H1 (cell line): ENCODE data around the gene SENP1. TPM values are rescaled to one million over a fixed set of nuclear protein-coding genes. Genes with fewer than 3 reads are reported as not detected.

Experiments used
- CTCF ChIA-PET: fragments of 300-600 bp; sonication (Branson Sonifier 250); formaldehyde crosslinking; loops from one replicate; lab custom pipeline; 2021; ENCODE audit not compliant: partially characterized antibody; lab: Charles Lee
- POLR2A ChIA-PET: fragments of 300-600 bp; sonication (Branson Sonifier 250); formaldehyde crosslinking; loops from one replicate; lab custom pipeline; 2021; ENCODE audit warnings: inconsistent platforms; ENCODE audit not compliant: partially characterized antibody; lab: Charles Lee
- DNase-seq, 2 experiments: peaks; one replicate each; pipeline versions ENCODE4 v3.0.0 to v3.0.0-alpha.2; 2010 to 2022; ENCODE audit warnings: low spot score in 2 of 2, low read depth in 1 of 2, mixed read lengths in 1 of 2
- FAIRE-seq: peaks from 2 replicates; lab custom pipeline; 2011; peaks lifted over from hg19 to GRCh38; lab: Jason Lieb, UNC
- H2AFZ ChIP-seq: 2 replicates; pipeline ENCODE4 v1.8.1; 2012; ENCODE audit warnings: low read length, inconsistent platforms
- H2AK5ac ChIP-seq: 2 replicates; pipeline ENCODE4 v1.6.1; 2013; ENCODE audit warnings: low read depth, low read length
- H2BK120ac ChIP-seq: replicated peaks from 2 replicates; pipeline ENCODE3; 2013; ENCODE audit warnings: low read depth, low read length, inconsistent platforms
- H2BK12ac ChIP-seq: 2 replicates; pipeline ENCODE4 v1.6.1; 2013; ENCODE audit warnings: low read depth, low read length
- H2BK15ac ChIP-seq: 2 replicates; pipeline ENCODE4 v1.6.1; 2013; ENCODE audit warnings: low read length
- H2BK20ac ChIP-seq: 2 replicates; pipeline ENCODE4 v1.6.1; 2013; ENCODE audit warnings: low read length
- H2BK5ac ChIP-seq: 2 replicates; pipeline ENCODE4 v1.6.1; 2013; ENCODE audit warnings: low read depth, low read length
- H3K14ac ChIP-seq: 2 replicates; pipeline ENCODE4 v1.6.1; 2013; ENCODE audit warnings: inconsistent platforms; ENCODE audit not compliant: insufficient read length
- H3K18ac ChIP-seq: 2 replicates; pipeline ENCODE4 v1.6.1; 2013; ENCODE audit warnings: low read length; ENCODE audit errors: extremely low read depth
- H3K23ac ChIP-seq: 2 replicates; pipeline ENCODE4 v1.6.1; 2013; ENCODE audit warnings: inconsistent platforms; ENCODE audit not compliant: insufficient read length
- H3K23me2 ChIP-seq: 2 replicates; pipeline ENCODE4 v1.6.1; 2013; ENCODE audit warnings: low read depth, low read length
- H3K27ac ChIP-seq: 2 replicates; pipeline ENCODE4 v1.6.1; 2011; ENCODE audit warnings: low read depth, low read length, inconsistent platforms
- H3K27me3 ChIP-seq, 4 experiments: replicated peaks in 1 of 4; 1 replicate in 1 of 4; 2 replicates in 3 of 4; pipeline versions ENCODE4 v1.6.1 to v1.8.1; 2011 to 2013; ENCODE audit warnings: low read length in 3 of 4, mild to moderate bottlenecking in 3 of 4, inconsistent platforms in 2 of 4, mixed read lengths in 2 of 4, moderate library complexity in 1 of 4; ENCODE audit not compliant: control insufficient read depth in 3 of 4, insufficient read depth in 3 of 4; ENCODE audit errors: extremely low read depth in 1 of 4
- H3K36me3 ChIP-seq, 4 experiments: 2 replicates each; pipeline versions ENCODE4 v1.6.1 to v1.8.1; 2011 to 2013; ENCODE audit warnings: mild to moderate bottlenecking in 4 of 4, low read length in 3 of 4, moderate library complexity in 2 of 4, control low read depth in 1 of 4, inconsistent platforms in 1 of 4; ENCODE audit not compliant: insufficient read depth in 4 of 4, control insufficient read depth in 2 of 4
- H3K4ac ChIP-seq: replicated peaks from 2 replicates; pipeline ENCODE3; 2013; ENCODE audit warnings: low read length, low read depth, mixed read lengths, inconsistent platforms; ENCODE audit not compliant: insufficient read length
- H3K4me1 ChIP-seq, 4 experiments: replicated peaks in 1 of 4; 1 replicate in 1 of 4; 2 replicates in 3 of 4; pipeline versions ENCODE4 v1.6.1 to v1.8.1; 2011 to 2013; ENCODE audit warnings: low read length in 3 of 4, inconsistent platforms in 2 of 4, mixed read lengths in 1 of 4; ENCODE audit not compliant: insufficient read depth in 4 of 4, control insufficient read depth in 3 of 4
- H3K4me2 ChIP-seq, 2 experiments: 2 replicates each; pipeline versions ENCODE4 v1.6.1 to v1.8.1; 2011 to 2013; ENCODE audit warnings: low read depth in 2 of 2, low read length in 2 of 2, control low read depth in 1 of 2, inconsistent platforms in 1 of 2, mild to moderate bottlenecking in 1 of 2; ENCODE audit not compliant: insufficient read depth in 1 of 2
- H3K4me3 ChIP-seq, 4 experiments: fragments of 200-600, 300-600 bp in 1 of 4; sonication (generic), shearing (Covaris generic), sonication (Bioruptor Twin) in 1 of 4; 2 replicates each; pipeline versions ENCODE4 v1.5.1 to v1.8.1; 2011 to 2016; ENCODE audit warnings: low read length in 4 of 4, low read depth in 3 of 4, control low read depth in 2 of 4, inconsistent platforms in 2 of 4, mild to moderate bottlenecking in 2 of 4, mixed read lengths in 1 of 4, moderate library complexity in 1 of 4; ENCODE audit not compliant: insufficient read depth in 2 of 4; ENCODE audit errors: extremely low read depth in 1 of 4
- H3K56ac ChIP-seq: replicated peaks from 2 replicates; pipeline ENCODE3; 2013; ENCODE audit warnings: low read depth, mild to moderate bottlenecking, mixed read lengths, low read length, inconsistent platforms; ENCODE audit not compliant: insufficient read length
- H3K79me1 ChIP-seq: 2 replicates; pipeline ENCODE4 v1.6.1; 2013; ENCODE audit warnings: low read depth, low read length, control low read depth
- H3K79me2 ChIP-seq, 2 experiments: 2 replicates each; pipeline versions ENCODE4 v1.6.1 to v1.8.1; 2012 to 2013; ENCODE audit warnings: low read length in 2 of 2, mild to moderate bottlenecking in 2 of 2, inconsistent platforms in 1 of 2; ENCODE audit not compliant: insufficient read depth in 2 of 2, control insufficient read depth in 1 of 2
- H3K9ac ChIP-seq, 4 experiments: replicated peaks in 1 of 4; 1 replicate in 1 of 4; 2 replicates in 3 of 4; pipeline versions ENCODE4 v1.6.1 to v1.8.1; 2011 to 2013; ENCODE audit warnings: low read depth in 3 of 4, low read length in 3 of 4, control low read depth in 2 of 4, mild to moderate bottlenecking in 2 of 4, moderate library complexity in 2 of 4, inconsistent platforms in 1 of 4; ENCODE audit errors: extremely low read depth in 1 of 4
- H3K9me3 ChIP-seq, 2 experiments: 2 replicates each; pipeline versions ENCODE4 v1.6.1 to v1.8.1; 2012 to 2013; ENCODE audit warnings: mild to moderate bottlenecking in 2 of 2, moderate library complexity in 2 of 2, control low read depth in 1 of 2, inconsistent platforms in 1 of 2, low read depth in 1 of 2, low read length in 1 of 2, mixed read lengths in 1 of 2; ENCODE audit not compliant: insufficient read depth in 2 of 2
- H4K20me1 ChIP-seq, 2 experiments: replicated peaks in 1 of 2; 2 replicates each; pipeline versions ENCODE3 to v1.8.1; 2011 to 2013; ENCODE audit warnings: inconsistent platforms in 2 of 2, low read length in 2 of 2, mild to moderate bottlenecking in 1 of 2; ENCODE audit not compliant: insufficient read depth in 2 of 2, control insufficient read depth in 1 of 2
- H4K5ac ChIP-seq: 2 replicates; pipeline ENCODE4 v1.6.1; 2013; ENCODE audit warnings: low read length, low read depth, mixed read lengths, inconsistent platforms; ENCODE audit not compliant: insufficient read length
- H4K8ac ChIP-seq: 2 replicates; pipeline ENCODE4 v1.8.0; 2013; ENCODE audit warnings: mild to moderate bottlenecking, moderate library complexity, low read length, inconsistent platforms; ENCODE audit not compliant: insufficient read depth; ENCODE audit errors: extremely low read depth
- H4K91ac ChIP-seq: replicated peaks from 2 replicates; pipeline ENCODE3; 2013; ENCODE audit warnings: low read length, mixed read lengths, inconsistent platforms; ENCODE audit not compliant: insufficient read length
- CHD1 ChIP-seq: IDR thresholded peaks from 2 replicates; pipeline ENCODE4 v1.6.1; 2012; ENCODE audit warnings: low read depth, low read length, improper control_type of control experiment
- CREB1 ChIP-seq: IDR thresholded peaks from 2 replicates; pipeline ENCODE4 v1.6.1; 2012; ENCODE audit warnings: inconsistent platforms
- EP300 ChIP-seq, 2 experiments: IDR thresholded peaks; 1 replicate in 1 of 2; 2 replicates in 1 of 2; pipeline ENCODE4 v1.6.1; 2011 to 2012; ENCODE audit warnings: low read depth in 2 of 2, low read length in 2 of 2, mild to moderate bottlenecking in 2 of 2, borderline replicate concordance in 1 of 2, inconsistent platforms in 1 of 2, moderate library complexity in 1 of 2
- GABPA ChIP-seq: IDR thresholded peaks from 2 replicates; pipeline ENCODE4 v1.6.1; 2011; ENCODE audit warnings: mild to moderate bottlenecking, low read length, moderate library complexity, borderline replicate concordance; ENCODE audit not compliant: insufficient read depth
- HDAC6 ChIP-seq: IDR thresholded peaks from one replicate; pipeline ENCODE4 v1.7.1; 2012; ENCODE audit warnings: low read depth, mild to moderate bottlenecking, inconsistent platforms, low read length, moderate library complexity
- PHF8 ChIP-seq: fragments of 200-600 bp; sonication (generic); conservative IDR thresholded peaks from 2 replicates; pipeline ENCODE4 v1.7.1; 2012; ENCODE audit warnings: low read depth, mild to moderate bottlenecking, inconsistent platforms, low read length, moderate library complexity
- POLR2A ChIP-seq, 2 experiments: IDR thresholded peaks; 1 replicate in 1 of 2; 2 replicates in 1 of 2; pipeline ENCODE4 v1.6.1; 2011; ENCODE audit warnings: low read depth in 2 of 2, low read length in 2 of 2, mild to moderate bottlenecking in 2 of 2; ENCODE audit errors: control extremely low read depth in 1 of 2
- RAD21 ChIP-seq, 2 experiments: IDR thresholded peaks in 1 of 2; conservative IDR thresholded peaks in 1 of 2; 2 replicates each; pipeline ENCODE4 v1.6.1; 2011; ENCODE audit warnings: low read depth in 2 of 2, low read length in 2 of 2, improper control_type of control experiment in 1 of 2, inconsistent platforms in 1 of 2, mild to moderate bottlenecking in 1 of 2, moderate library complexity in 1 of 2
- SIN3A ChIP-seq, 2 experiments: IDR thresholded peaks in 1 of 2; conservative IDR thresholded peaks in 1 of 2; 2 replicates each; pipeline ENCODE4 v1.6.1; 2011 to 2012; ENCODE audit warnings: low read length in 2 of 2, improper control_type of control experiment in 1 of 2, low read depth in 1 of 2, mild to moderate bottlenecking in 1 of 2
- SP2 ChIP-seq: IDR thresholded peaks from 2 replicates; pipeline ENCODE4 v1.6.1; 2012; ENCODE audit warnings: mild to moderate bottlenecking, low read length, inconsistent platforms
- ZNF274 ChIP-seq: IDR thresholded peaks from 2 replicates; pipeline ENCODE4 v1.7.0; 2012; ENCODE audit warnings: low read length, borderline replicate concordance; ENCODE audit errors: extremely low read depth
- WGBS, 2 experiments: shearing (Covaris generic) in 1 of 2; methylation state at CpG; one replicate each; pipeline versions ENCODE4 v1.1.6 to v1.1.7; 2013 to 2015; ENCODE audit warnings: low lambda C conversion rate in 2 of 2, mixed read lengths in 2 of 2, inconsistent platforms in 1 of 2, low coverage in 1 of 2, missing lambda C conversion rate in 1 of 2; ENCODE audit not compliant: insufficient replicate concordance in 2 of 2, insufficient coverage in 1 of 2, insufficient read length in 1 of 2; ENCODE audit errors: extremely low coverage in 1 of 2, missing lambda C conversion rate in 1 of 2; 5-methylcytosine and 5-hydroxymethylcytosine counted together
- polyA plus RNA-seq, 7 experiments: library from polyadenylated mRNA; depleted of rRNA in 3 of 7; stranded (reverse) in 5 of 7; unstranded in 2 of 7; fragments of >200 nt in 5 of 7; fragments of 200-250 nt in 2 of 7; gene quantifications; 1 replicate in 5 of 7; 2 replicates in 1 of 7; 4 replicates in 1 of 7; pipeline versions ENCODE4 v1.2.1 to v1.2.3, GENCODE V29; 2011 to 2013; ENCODE audit warnings: missing spikeins in 2 of 7, mixed read lengths in 2 of 7
- total RNA-seq: library from RNA; stranded (reverse); fragmentation: NEBNext Ultra II Directional; extraction: Animal tissue kit (Norgen Biotek cat#: 25700); gene quantifications from 2 replicates; pipeline ENCODE4 v1.2.1, GENCODE V29; 2021

Gene SENP1
- total and polyA plus RNA-seq, 2 of the 8 experiments (the other 6 are each of a cell fraction or from before 2014, with no cell fraction given) = 14.2 to 31.5 TPM

- H3K79me1 ChIP-seq = peaks cover 3% of the 10 kb centered on the region; the same call in 1 of the 2 replicates
- FAIRE-seq = peak; percentile 97
- H4K8ac ChIP-seq = no peak within 1 kb of the TSS
- POLR2A ChIA-PET = interaction anchor here (0.6 to 3.8 kb wide), 15 partner anchors 11 to 559 kb away, joined by 3 to 56 read pairs (median 3); partner anchors contain the start of genes ASB8, SENP1, TMEM106C and VDR
- H3K79me2 ChIP-seq = peaks cover 4 to 26% of the 10 kb centered on the region in 2 experiments; a peak in 3 of 4 replicates
- no peaks in the 10 kb centered on the region for H3K27me3 ChIP-seq
- H3K14ac ChIP-seq = no peak within 1 kb of the TSS
- H2BK120ac ChIP-seq = peak within 1 kb of the TSS; percentile 61
- H3K4ac ChIP-seq = no peak within 1 kb of the TSS
- peak within 1 kb of the TSS; percentile 96 for H2BK5ac ChIP-seq
- peak within 1 kb of the TSS; percentile 67 for H4K91ac ChIP-seq
- H3K56ac ChIP-seq = peak within 1 kb of the TSS; percentile 35
- H3K9me3 ChIP-seq = no peaks in the 10 kb centered on the region
- peaks cover 0 to 7% (median 2%) of the 10 kb centered on the region in 4 experiments; a peak in 2 of 7 replicates for H3K4me1 ChIP-seq
- H2BK12ac ChIP-seq = peak within 1 kb of the TSS; percentile 64; the same call in 1 of the 2 replicates
- CTCF ChIA-PET = interaction anchor here (0.9 to 2.2 kb wide), 9 partner anchors 12 to 64 kb away, joined by 3 to 6 read pairs (median 3); partner anchors contain the start of genes CCDC184 and SENP1
- no peak within 1 kb of the TSS for H3K23ac ChIP-seq
- peaks cover 2% of the 10 kb centered on the region; the same call in 1 of the 2 replicates for H3K23me2 ChIP-seq
- no peak within 1 kb of the TSS for H2BK15ac ChIP-seq
- no peak within 1 kb of the TSS for H2BK20ac ChIP-seq
- H4K20me1 ChIP-seq = peaks cover 0 to 2% of the 10 kb centered on the region in 2 experiments
- H3K27ac ChIP-seq = peak within 1 kb of the TSS; percentile 87
- peak; percentile 86 to 89 for DNase-seq
- H3K36me3 ChIP-seq = peaks cover 4 to 18% (median 10%) of the 10 kb centered on the region in 4 experiments; a peak in 5 of 8 replicates
- peak within 1 kb of the TSS; percentile 84; the same call in 1 of the 2 replicates for H3K18ac ChIP-seq
- peak within 1 kb of the TSS; percentile 66 to 95 (median 93) for H3K4me3 ChIP-seq
- peak within 1 kb of the TSS; percentile 37; the same call in 1 of the 2 replicates for H2AFZ ChIP-seq
- 4% methylated on average over 18 of the region's 20 CpGs; no CpG with 5 or more reads in 1 of the 2 experiments for whole genome bisulfite sequencing, 2 experiments
- H4K5ac ChIP-seq = peak within 1 kb of the TSS; percentile 74
- no peak within 1 kb of the TSS for H2AK5ac ChIP-seq
- peak within 1 kb of the TSS; percentile 61 to 89 for H3K4me2 ChIP-seq
- peak within 1 kb of the TSS; percentile 73 to 87 (median 76) for H3K9ac ChIP-seq
- TF ChIP-seq RAD21 (IDR thresholded peaks at IDR 0.05 in 1 of 2, conservative IDR thresholded peaks at IDR 0.05 in 1 of 2; ENCODE audit: low read depth in 2 of 2, low read length in 2 of 2) (no peak), SIN3A (conservative IDR thresholded peaks at IDR 0.05 in 1 of 2, IDR thresholded peaks at IDR 0.05 in 1 of 2; ENCODE audit: low read depth in 1 of 2, low read length in 2 of 2) (no peak; a peak in 1 of 4 replicates), GABPA (no peak), CREB1 (no peak), POLR2A (IDR thresholded peaks at IDR 0.05; ENCODE audit: control extremely low read depth in 1 of 2, low read depth in 2 of 2, low read length in 2 of 2) (peak; percentile 60 to 78), SP2 (no peak), CHD1 (no peak), PHF8 (peak; percentile 61), HDAC6 (no peak), EP300 (IDR thresholded peaks at IDR 0.05; ENCODE audit: borderline replicate concordance in 1 of 2, low read depth in 2 of 2, low read length in 2 of 2) (no peak), ZNF274 (no peak)
Measured at GRCh38 chr12:48119078-48119833, 13.4 kb upstream of the SENP1 start, which contains the start of gene PFKM. TSS of gene PFKM (plus strand) at chr12:48119364. CDS start at chr12:48122775, 3,411 bp downstream.
